Endothelial cell of umbilical vein (primary cell): Measurements from ENCODE around the gene INSC.

Experiments used
- CTCF ChIP-seq, 2 donors: IDR thresholded peaks; 1 replicate in 1 of 2; 2 replicates in 1 of 2; pipeline ENCODE4 v1.5.1; 2011; ENCODE audit warnings: low read length in 2 of 2, mild to moderate bottlenecking in 2 of 2, moderate library complexity in 2 of 2, control low read depth in 1 of 2, inconsistent platforms in 1 of 2, low read depth in 1 of 2; ENCODE audit not compliant: insufficient read depth in 1 of 2; ENCODE audit errors: extremely low read depth in 1 of 2
- EZH2 ChIP-seq: IDR thresholded peaks from 2 replicates; pipeline ENCODE4 v1.6.1; 2012; ENCODE audit warnings: borderline replicate concordance, low read depth, mild to moderate bottlenecking, moderate library complexity, low read length, inconsistent platforms; ENCODE audit not compliant: severe bottlenecking

GRCh38 chr11:15196704-15197103, 82.0 kb downstream of the INSC start:
- TF ChIP-seq EZH2 (no peak), CTCF (IDR thresholded peaks at IDR 0.05; ENCODE audit: extremely low read depth in 1 of 2, insufficient read depth in 1 of 2, low read depth in 1 of 2, low read length in 2 of 2) (no peak)
